ENCODE results near the gene ZNF335.

DNA sequence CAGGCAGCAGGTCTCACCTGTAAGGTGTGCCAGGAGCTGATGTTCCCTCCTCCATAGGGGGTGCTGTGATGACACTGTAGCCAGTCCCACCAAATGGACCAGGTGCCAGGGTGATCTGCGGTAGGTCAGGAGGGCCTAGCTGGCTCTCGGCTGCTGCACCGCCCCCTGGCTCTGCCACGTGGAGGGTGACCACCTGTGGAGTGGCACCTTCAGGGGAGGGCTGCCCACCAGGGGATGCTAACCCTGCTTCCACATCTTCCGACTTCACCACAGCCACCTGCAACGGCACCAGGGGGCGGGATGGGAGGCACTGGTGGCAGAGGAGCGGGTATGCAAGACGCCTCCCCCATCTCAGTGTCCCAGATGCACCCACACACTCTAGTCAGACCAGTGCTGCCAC, 18.3 kb downstream of the ZNF335 start:
- TF ChIP-seq POLR2AphosphoS5 (IDR thresholded peaks at IDR 0.05; ENCODE audit: low read depth, low read length) (no peak), TAF1 (IDR thresholded peaks at IDR 0.05; ENCODE audit: borderline replicate concordance, insufficient read depth, low read length) (no peak), SIN3A (IDR thresholded peaks at IDR 0.05; ENCODE audit: borderline replicate concordance, insufficient read depth, low read length) (no peak), FOXP2 (optimal IDR thresholded peaks at IDR 0.05; ENCODE audit: borderline replicate concordance, extremely low read depth, extremely low read length, insufficient read depth) (no peak)
- TF ChIP-seq, protein P1, sequence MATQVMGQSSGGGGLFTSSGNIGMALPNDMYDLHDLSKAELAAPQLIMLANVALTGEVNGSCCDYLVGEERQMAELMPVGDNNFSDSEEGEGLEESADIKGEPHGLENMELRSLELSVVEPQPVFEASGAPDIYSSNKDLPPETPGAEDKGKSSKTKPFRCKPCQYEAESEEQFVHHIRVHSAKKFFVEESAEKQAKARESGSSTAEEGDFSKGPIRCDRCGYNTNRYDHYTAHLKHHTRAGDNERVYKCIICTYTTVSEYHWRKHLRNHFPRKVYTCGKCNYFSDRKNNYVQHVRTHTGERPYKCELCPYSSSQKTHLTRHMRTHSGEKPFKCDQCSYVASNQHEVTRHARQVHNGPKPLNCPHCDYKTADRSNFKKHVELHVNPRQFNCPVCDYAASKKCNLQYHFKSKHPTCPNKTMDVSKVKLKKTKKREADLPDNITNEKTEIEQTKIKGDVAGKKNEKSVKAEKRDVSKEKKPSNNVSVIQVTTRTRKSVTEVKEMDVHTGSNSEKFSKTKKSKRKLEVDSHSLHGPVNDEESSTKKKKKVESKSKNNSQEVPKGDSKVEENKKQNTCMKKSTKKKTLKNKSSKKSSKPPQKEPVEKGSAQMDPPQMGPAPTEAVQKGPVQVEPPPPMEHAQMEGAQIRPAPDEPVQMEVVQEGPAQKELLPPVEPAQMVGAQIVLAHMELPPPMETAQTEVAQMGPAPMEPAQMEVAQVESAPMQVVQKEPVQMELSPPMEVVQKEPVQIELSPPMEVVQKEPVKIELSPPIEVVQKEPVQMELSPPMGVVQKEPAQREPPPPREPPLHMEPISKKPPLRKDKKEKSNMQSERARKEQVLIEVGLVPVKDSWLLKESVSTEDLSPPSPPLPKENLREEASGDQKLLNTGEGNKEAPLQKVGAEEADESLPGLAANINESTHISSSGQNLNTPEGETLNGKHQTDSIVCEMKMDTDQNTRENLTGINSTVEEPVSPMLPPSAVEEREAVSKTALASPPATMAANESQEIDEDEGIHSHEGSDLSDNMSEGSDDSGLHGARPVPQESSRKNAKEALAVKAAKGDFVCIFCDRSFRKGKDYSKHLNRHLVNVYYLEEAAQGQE (IDR thresholded peaks at IDR 0.05; ENCODE audit: insufficient read depth in 1 of 2, low read depth in 2 of 2, low read length in 2 of 2), result no peak
